GM18858 (cell line): ENCODE measurements around the gene COPS4.
"Not testable (repeated sequence)": the region's sequence is repeated elsewhere in the genome, so short reads cannot be mapped to it uniquely, and the experiment has no call there.

Experiments used
- ATAC-seq: cut with Tn5 transposase; IDR thresholded peaks from one replicate; pipeline ENCODE4 v1.9.1; 2021; ENCODE audit not compliant: unreplicated experiment

The COPS4 gene

DNA sequence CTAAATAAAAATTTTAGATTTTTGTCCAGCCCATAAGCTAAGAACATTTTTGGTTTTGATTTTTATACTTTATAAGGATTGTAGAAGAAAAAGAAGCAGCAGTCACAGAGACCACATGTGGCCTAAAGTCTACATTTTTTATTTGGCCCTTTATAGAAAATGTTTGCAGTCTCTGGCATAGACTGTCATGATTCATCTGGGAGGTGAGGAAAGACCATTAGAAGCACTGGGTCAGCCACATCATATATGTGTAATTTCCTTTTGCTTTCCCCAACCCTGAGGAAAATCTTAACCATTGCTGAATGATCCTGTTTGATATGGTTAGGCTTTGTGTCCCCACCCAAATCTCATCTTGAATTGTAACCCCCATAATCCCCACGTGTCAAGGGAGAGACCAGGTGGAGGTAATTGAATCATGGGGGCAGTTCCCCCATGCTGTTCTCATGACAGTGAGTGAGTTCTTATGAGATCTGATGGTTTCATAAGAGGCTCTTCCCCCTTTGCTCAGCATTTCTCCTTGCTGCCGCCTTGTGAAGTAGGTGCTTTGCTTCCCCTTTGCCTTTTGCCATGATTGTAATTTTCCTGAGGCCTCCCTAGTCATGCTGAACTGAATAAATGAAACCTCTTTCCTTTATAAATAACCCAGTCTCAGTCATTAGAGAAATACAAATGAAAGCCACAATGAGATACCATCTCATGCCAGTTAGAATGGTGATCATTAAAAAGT lies 12.1 kb upstream of the COPS4 start:
- no peak for ATAC-seq

DNA sequence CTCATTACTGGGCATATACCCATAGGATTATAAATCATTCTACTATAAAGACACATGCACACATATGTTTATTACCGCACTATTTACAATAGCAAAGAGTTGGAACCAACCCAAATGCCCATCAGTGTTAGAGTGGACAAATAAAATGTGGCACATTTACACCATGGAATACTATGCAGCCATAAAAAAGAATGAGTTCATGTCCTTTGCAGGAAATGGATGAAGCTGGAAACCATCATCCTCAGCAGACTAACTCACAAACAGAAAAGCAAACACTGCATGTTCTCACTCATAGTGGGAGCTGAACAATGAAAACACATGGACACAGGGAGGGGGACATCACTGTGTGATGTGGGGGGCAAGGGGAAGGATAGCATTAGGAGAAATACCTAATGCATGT lies 11.4 kb upstream of the COPS4 start:
- ATAC-seq: not testable (repeated sequence)

DNA sequence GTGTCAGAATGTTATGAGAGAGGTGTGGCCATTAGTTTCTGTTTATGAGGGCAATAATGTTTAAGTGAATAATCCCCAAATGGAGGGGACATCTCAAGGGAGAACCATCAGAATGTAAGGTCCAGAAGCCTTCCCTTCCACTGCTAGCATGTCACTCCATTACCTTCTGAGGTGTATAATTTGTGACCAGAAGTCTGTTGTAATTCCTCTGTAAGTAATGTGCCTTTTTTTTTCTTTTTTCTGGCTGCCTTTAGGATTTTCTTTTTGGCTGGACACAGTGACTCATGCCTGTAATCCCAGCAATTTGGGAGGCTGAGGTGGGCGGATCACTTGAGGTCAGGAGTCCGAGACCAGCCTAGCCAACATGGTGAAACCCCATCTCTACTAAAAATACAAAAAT lies 10.8 kb upstream of the COPS4 start:
- ATAC-seq: no peak

DNA sequence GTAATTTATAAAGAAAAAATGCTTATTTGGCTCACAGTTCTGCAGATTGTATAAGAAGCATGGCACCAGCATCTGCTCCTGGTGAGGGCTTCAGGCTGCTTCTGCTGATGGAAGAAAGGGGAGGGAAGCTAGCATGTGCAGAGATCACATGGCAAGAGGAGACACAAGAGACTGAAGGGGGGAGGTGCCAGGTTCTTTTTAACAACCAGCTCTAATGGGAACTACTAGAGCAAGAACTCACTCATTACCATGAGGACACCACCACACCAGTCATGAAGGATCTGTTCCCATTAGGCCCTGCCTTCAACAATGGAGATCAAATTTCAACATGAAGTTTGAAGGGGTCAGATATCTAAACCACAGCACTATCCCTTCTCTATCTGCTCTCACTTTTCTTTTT lies 9.4 kb upstream of the COPS4 start:
- no peak for ATAC-seq

DNA sequence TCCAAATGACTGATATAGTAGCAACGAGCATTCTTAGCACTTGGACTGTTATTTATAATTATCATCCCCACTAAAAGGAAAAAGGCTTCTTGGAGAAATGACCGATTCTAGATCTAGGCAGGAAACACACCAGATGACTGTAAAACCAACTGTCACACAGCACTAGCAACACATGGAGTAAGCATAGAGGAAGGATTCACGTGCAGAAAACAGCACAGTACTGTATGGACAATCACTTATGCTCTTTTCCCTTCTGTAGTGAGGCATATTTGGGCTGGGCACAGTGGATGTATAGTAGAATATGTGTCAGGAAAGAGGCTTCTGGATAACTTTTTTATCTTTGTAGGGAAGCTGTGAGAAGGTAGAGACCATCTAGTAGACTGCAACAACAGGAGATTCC lies 6.0 kb upstream of the COPS4 start:
- no peak for ATAC-seq

DNA sequence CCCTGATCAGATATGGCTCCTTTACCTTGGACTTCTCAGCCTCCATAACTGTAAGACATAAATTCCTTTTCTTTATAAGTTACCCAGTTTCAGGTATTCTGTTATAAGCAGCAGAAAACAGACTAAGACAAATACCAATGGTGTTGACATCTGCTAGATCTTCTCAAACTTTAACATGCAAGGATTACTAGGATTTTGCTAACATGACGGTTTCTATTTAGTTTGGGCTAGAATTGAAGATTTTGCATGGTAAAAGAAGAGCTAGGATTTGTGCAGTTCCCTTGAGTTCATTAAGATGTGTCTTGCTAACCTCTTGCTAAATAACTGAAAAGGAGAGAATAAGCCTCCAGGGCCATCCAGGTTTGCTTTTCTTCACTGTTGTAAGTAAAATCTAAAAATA lies 5.3 kb upstream of the COPS4 start:
- ATAC-seq: no peak

DNA sequence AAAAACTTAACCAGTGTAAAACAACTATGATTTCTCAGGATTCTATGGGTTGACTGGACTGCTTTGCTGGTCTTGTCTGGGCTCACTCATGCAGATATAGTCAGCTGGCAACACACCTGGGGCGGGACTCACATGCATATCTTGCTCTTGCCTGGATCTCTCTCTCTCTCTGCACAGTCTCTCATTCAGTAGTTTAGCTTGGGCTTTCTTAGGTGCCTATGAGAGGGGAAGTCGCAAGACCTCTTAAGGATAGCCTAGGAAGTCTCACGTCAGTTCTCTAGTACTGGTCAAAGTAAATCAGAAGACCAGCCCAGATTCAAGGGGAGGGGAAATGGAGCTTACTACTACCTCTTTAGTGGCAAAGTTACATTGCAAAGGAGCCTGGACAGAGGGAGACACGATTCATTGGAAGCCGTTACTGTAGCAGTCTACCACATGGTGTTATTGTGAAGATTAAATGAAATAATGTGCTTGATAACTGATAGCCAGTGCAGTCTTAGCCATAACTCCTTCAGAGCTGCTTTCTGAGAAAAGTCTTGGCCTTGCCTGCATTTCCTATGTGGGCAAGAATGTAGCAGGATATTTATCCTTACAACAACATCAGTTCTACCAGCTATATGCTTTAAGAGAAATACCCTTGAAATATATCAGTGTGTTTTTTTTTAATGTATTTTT lies 2.1 kb downstream of the COPS4 start:
- ATAC-seq: no peak

DNA sequence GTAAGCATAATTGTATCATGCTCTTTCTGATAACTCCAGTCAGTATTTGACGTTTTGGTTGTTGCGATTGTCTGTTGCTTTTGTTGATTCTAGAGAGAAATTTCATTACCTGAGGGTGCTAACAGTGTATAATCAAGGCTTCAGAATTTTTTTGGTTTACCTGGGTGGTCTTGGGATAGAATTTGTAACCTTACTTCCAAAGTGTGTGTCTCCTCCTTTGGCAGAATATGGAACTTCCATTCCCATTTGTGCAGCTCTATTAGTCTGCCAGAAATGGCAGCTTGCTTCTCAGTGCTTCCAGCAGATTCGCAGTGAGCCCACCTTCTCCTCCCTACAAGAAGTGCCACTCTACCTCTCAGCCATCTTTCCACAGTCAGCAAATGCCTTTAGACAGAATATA lies 5.3 kb downstream of the COPS4 start:
- ATAC-seq: no peak

DNA sequence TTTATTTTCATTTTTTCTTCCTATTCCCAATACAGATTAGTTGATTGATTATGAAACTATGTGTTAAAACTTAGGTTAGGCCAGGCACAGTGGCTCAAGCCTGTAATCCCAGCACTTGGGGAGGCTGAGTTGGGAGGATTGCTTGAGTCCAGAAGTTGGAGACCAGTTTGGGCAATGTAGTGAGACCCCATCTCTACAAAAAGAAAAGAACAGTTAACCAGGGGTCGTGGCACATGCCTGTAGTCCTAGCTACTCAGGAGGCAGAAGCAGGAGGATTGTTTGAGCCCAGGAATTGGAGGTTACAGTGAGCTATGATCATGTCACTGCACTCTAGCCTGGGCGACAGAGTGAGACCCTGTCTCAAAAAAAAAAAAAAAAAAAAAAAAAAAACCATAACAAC lies 8.2 kb downstream of the COPS4 start:
- ATAC-seq: not testable (repeated sequence)

DNA sequence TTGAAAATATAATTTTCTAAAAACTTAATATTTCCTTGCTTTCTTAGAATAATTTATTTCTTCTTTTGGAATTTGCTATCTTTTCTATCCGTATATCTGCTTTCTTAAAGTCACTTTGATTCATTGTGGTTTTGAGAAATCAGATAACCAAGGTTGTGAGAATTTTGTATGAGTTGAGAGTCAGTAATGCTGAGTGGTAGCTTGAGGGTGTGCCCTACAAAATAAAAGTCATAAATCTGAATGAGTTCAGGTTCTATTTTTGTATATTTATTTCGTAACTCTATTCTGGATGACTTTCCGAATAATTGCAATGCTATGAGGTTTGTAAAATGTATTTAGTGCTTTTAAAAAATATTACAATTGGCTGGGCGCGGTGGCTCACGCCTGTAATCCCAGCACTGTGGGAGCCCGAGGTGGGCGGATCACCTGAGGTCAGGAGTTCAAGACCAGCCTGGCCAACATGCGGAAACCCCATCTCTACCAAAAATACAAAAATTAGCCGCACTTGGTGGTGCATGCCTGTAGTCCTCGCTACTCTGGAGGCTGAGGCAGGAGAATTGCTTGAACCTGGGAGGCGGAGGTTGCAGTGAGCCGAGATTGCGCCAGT lies 8.9 kb downstream of the COPS4 start:
- ATAC-seq: no peak

DNA sequence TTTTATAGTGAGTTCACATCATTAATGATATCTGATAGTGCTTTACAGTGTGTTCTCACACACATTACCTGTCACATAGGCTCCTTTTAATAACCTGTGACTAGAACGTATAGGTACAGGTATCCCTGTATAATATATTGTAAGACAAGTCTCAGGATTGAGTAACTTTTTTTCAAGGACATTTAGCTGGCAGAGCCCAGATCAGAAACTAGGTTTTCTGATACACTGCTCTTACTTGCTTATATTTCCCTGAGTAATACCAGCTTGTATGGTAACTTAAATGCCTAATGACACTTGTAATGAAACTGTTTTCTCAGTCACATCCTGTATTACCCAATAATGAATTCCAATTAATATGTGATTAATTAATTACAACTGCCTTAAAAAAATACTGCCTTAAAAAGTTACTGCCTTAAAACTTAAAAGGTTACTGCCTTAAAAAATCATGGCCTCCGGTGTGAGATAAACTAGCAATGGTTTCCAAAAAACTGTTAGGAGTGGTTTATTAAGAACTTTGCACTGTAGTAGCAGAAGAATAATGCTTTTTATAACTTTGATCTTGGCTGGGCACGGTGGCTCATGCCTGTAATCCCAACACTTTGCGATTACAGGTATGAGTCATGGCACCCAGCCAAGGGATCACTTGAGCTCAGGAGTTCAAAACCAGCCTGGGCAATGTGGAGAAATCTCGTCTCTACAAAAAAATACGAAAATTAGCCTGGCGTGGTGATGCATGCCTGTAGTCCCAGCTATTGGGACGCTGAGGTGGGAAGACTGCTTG lies 11.9 kb downstream of the COPS4 start:
- ATAC-seq: no peak

DNA sequence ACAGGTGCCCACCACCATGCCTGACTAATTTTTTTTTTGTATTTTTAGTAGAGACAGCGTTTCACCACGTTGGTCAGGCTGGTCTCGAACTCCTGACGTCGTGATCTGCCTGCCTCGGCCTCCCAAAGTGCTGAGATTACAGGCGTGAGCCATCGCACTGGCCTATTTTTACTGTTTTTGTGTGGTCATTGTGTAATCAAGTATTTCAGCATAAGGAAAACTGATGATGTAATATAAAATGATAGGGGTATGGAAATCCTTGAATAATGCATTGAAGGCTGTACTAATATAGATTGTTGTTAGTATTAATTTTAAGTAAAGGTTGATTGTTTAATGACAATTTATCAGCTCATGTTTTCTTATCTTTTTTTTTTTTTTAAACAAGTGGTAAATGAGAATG lies 13.8 kb downstream of the COPS4 start:
- not testable (repeated sequence) for ATAC-seq

DNA sequence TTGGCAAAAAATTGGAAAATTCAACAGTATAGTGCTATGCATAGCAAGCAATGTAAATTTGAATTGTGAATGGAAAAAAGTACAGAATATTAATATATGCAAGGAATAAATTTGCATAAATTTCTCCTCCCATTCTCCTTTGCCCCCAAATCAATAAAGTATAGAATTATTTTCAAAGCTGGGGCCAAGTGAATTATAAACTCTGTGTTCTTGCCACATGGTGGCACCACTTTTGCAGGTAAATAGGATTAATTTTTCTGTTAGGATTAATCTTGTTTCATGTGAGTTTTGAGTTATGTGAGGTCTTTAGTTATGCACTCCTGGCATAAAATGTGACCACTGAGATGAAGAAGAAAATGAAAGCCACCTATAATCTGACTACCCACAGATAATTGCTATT lies 19.9 kb downstream of the COPS4 start:
- no peak for ATAC-seq

DNA sequence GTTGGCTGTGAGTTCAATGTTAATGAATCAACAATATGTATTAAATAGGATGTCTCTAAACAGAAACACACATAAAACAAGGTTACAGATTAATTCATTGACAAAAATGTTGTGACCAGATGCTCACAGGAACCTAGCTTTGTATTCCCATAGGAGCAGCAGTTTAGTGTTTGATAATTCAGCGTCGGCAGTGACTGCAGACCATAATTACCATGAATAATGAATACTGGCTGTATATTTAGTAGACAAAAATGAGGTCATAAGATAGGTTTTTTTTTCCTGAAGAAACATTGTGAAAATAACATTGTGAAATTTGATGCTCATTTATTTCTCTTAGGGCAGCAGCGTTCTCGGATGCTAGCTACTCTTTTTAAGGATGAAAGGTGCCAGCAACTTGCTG lies 27.8 kb downstream of the COPS4 start:
- ATAC-seq: no peak

DNA sequence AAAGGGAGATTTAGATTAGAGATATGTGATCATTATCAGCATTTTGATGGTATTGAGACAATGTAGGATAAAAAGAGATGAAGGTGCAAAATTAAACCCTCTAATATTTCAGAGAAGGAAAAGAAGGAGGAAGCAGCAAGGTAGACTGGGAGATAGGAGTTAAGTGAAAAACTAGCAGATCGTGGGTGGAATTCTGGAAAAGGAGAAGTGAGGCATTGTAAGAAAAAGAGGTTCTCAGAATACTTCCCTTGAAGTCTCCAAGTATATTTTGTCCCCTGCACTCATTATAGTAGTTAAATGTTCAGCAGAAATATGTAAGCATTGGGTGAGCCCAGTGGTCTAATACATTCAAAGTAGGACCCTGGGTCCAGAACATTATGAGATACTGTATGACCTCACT lies 30.3 kb downstream of the COPS4 start:
- no peak for ATAC-seq

DNA sequence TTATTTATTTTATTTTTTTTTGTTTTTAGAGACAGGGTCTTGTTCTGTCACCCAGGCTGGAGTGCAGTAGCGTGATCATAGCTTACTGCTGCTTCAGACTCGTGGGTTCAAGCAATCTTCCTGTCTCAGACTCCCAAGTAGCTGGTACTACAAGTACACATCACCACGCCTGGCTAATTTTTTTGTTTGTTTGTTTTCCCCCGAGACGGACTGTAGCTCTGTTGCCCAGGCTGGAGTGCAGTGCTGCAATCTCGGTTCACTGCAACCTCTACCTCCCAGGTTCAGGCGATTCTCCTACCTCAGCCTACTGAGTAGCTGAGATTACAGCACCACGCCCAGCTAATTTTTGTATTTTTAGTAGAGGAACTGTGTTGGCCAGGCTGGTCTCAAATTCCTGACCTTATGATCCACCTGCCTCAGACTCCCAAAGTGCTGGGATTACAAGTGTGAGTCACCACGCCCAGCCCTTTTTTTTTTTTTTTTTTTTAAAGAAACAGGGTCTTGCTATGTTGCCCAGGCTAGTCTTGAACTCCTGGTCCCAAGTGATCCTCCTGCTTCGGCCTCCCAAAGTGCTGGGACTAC lies 32.2 kb downstream of the COPS4 start:
- ATAC-seq: no peak

DNA sequence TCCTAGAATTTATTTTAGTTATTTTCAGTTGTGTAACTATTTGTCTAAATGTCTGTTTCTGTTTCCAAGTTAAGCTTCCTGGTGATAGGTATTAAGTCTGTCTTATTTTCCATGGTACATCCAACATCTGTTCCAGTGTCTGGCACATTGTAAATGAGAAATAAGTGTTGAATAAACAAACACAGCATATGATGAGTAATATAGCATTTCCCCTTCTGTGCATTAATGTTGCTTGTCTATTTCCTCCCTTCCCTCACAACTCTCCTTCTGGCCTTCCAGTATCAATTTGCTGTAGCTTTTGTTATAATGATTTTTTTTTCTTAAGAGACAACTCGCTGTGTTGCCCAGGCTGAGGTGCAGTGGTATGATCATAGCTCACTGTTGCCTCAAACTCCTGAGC lies 36.1 kb downstream of the COPS4 start:
- ATAC-seq: no peak

DNA sequence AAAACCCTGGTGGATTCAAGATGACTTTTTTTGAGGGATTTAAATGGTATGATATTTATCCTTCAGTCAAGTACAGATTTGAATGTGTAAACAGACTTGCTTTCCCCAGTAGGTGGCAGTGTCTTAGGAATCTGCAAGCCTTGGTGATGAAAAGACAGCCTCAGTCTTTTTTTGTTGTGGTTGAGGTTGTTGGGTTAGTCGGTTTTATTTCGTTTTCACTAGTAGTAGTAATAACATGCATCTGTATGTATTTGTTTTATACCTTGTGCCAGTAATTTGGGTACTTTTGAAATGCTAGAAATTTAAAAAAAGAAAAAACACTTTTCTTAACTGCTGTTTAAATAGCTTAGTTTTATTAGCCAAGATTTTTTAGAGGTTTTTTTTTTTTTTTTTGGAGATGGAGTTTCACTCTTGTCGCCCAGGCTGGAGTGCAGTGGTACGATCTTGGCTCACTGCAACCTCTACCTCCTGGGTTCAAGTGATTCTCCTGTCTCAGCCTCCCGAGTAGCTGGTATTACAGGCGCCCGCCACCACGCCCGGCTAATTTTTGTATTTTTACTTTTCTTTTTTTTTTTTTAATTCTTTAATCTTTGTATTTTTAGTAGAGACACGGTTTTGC lies 39.2 kb downstream of the COPS4 start:
- ATAC-seq: peak; percentile 85

DNA sequence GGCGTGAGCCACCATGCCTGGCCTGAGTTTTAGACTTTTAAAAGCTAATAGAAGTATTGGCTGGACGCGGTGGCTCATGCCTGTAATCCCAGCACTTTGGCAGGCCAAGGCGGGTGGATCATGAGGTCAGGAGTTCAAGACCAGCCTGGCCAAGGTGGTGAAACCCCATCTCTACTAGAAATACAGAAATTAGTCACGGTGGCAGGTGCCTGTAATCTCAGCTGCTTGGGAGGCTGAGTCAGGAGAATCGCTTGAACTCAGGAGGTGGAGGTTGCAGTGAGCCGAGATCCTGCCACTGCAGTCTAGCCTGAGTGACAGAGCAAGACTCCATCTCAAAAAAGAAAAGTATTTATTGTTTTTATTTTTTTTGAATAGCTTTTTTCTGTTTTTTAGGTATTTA lies 39.8 kb downstream of the COPS4 start:
- ATAC-seq: not testable (repeated sequence)

DNA sequence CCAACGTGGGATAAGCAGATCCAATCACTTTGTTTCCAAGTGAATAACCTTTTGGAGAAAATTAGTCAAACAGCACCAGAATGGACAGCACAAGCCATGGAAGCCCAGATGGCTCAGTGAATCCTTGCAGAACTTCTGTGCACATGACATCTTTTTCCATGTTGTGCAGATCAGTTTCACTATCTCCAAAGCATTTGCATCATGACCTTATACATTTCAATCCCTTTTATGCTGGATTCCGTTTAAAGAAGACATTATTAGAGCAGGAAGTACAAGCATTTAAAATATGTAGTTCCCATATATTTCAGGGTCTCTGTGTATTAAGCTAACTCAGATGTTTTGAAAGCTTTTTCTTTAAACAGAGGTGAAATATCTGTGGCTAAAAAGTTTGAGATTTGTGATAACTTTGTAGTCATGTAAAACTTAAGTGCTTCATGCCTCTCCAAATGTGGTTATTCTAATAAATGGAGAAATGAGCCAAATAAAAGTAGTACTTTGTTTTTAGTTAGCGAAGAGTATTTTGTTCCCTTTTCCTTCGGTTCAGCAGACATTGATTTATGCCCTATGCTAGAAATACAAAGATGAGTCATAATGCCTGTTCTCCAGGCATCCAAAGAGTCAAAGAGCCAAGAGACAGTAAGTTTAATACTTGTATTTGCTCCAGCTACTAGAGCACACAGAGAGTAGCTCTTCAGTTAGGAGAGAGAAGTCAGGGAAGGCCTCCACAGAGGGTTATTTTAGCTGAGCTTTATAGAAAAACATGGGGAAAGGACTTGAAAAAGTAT lies 40.5 kb downstream of the COPS4 start:
- no peak for ATAC-seq
